ENCODE results near the gene CA6. TPM values are rescaled to one million over a fixed set of nuclear protein-coding genes. Genes with fewer than 3 reads are reported as not detected.

The CA6 gene
- total RNA-seq, 1 experiment from 2014 or later, result not detected

DNA sequence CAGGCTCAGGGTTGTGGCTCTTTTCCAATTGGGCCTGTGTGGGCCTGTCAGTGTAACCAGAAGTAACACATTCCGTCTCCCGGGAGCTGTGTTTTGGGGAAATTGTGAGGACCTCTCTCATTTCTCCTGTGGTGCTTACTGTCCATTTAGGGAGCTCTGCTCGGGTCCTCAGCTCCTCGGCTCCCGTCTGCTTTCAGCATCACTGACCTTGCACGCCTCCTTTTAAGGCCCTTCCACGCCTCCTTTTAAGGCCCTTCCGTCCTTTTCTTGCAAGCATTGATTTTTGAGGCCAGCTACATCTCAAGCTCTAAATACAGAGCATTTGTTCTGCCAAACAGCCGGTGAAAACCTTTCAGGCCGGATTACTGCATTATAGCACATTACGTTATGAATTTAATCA is 9.7 kb downstream of the CA6 start:
- H2AK5ac ChIP-seq (ENCODE audit: insufficient read length, low read length), result no peak overlapping the region
- H3K4ac ChIP-seq (ENCODE audit: low read depth, low read length), result no peak overlapping the region
- Mint-ChIP-seq H3K36me3 (ENCODE audit: insufficient read depth in 1 of 3, low read depth in 3 of 3) (no peaks in the 10 kb centered on the region), H3K4me3 (no peak overlapping the region), H3K4me1 (peaks cover 7 to 11% of the 10 kb centered on the region in 2 experiments), H3K27ac (0 out of 7 replicates have a peak overlapping the region, but pooled peaks of 1 of the 3 experiments have one; percentile 5), H3K27me3 (ENCODE audit: low read depth) (no peaks in the 10 kb centered on the region), H3K9me3 (no peaks in the 10 kb centered on the region; a peak in 1 of 5 replicates)
- no peak overlapping the region for H2BK12ac ChIP-seq (ENCODE audit: insufficient read length, low read depth, low read length)
- TF ChIP-seq, protein P1, sequence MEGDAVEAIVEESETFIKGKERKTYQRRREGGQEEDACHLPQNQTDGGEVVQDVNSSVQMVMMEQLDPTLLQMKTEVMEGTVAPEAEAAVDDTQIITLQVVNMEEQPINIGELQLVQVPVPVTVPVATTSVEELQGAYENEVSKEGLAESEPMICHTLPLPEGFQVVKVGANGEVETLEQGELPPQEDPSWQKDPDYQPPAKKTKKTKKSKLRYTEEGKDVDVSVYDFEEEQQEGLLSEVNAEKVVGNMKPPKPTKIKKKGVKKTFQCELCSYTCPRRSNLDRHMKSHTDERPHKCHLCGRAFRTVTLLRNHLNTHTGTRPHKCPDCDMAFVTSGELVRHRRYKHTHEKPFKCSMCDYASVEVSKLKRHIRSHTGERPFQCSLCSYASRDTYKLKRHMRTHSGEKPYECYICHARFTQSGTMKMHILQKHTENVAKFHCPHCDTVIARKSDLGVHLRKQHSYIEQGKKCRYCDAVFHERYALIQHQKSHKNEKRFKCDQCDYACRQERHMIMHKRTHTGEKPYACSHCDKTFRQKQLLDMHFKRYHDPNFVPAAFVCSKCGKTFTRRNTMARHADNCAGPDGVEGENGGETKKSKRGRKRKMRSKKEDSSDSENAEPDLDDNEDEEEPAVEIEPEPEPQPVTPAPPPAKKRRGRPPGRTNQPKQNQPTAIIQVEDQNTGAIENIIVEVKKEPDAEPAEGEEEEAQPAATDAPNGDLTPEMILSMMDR (conservative IDR thresholded peaks at IDR 0.05), result no peak
- H2AFZ ChIP-seq (ENCODE audit: low read length), result no peak overlapping the region
- no peaks in the 10 kb centered on the region for H3K79me2 ChIP-seq (ENCODE audit: insufficient read depth, low read length)
- H3K18ac ChIP-seq (ENCODE audit: insufficient read length, low read depth, low read length), result no peak overlapping the region
- no peak overlapping the region for H3K23ac ChIP-seq (ENCODE audit: insufficient read length, low read depth, low read length)
- no peak overlapping the region for H3K9ac ChIP-seq (ENCODE audit: extremely low read depth, insufficient read length, low read length)
- H3K4me1 ChIP-seq (ENCODE audit: insufficient read depth, low read length), result peaks cover 2% of the 10 kb centered on the region; the same call in 1 of the 2 replicates
- no peaks in the 10 kb centered on the region for H3K9me3 ChIP-seq (ENCODE audit: control insufficient read depth, low read depth, low read length)
- no peak overlapping the region for H3K27ac ChIP-seq (ENCODE audit: insufficient read length, low read depth, low read length)
- no CpG with 5 or more reads among the region's 11 CpGs for WGBS (ENCODE audit: extremely low coverage, insufficient read length, low lambda C conversion rate)
- H2BK5ac ChIP-seq (ENCODE audit: insufficient read length, low read length), result no peak overlapping the region
- no peak overlapping the region for H2BK15ac ChIP-seq (ENCODE audit: low read depth, low read length)
- H3K79me1 ChIP-seq (ENCODE audit: insufficient read depth, low read depth, low read length, poor library complexity, severe bottlenecking), result no peaks in the 10 kb centered on the region
- no peaks in the 10 kb centered on the region for H4K20me1 ChIP-seq (ENCODE audit: control insufficient read depth, insufficient read depth, insufficient read length)
- no peaks in the 10 kb centered on the region for H3K27me3 ChIP-seq (ENCODE audit: insufficient read depth, low read length)
- DNase-seq, result no peak
- no peak overlapping the region for H4K91ac ChIP-seq (ENCODE audit: insufficient read length, low read depth, low read length)
- no peak overlapping the region for H2BK120ac ChIP-seq (ENCODE audit: low read depth, low read length, poor library complexity, severe bottlenecking)
- H3K14ac ChIP-seq (ENCODE audit: insufficient read depth, low read length), result no peak overlapping the region
- no peak overlapping the region for H3K56ac ChIP-seq (ENCODE audit: insufficient read length, low read depth, low read length)
- H3T11ph ChIP-seq (ENCODE audit: low read length), result no peak overlapping the region
- no peak overlapping the region for H4K8ac ChIP-seq (replicated peaks; ENCODE audit: insufficient read length, low read depth, low read length)
- no peak overlapping the region for H2BK20ac ChIP-seq (ENCODE audit: low read depth, low read length, poor library complexity, severe bottlenecking)
- H3K4me2 ChIP-seq (ENCODE audit: insufficient read depth, insufficient read length, low read length), result no peak overlapping the region
- no peaks in the 10 kb centered on the region for H3K23me2 ChIP-seq (ENCODE audit: insufficient read length, low read depth, low read length, poor library complexity, severe bottlenecking)
- no peak overlapping the region for H4K5ac ChIP-seq (ENCODE audit: insufficient read length, low read depth, low read length)

Data from H9 (cell line).